Measurements from ENCODE around the gene FGD5. TPM values are rescaled to one million over a fixed set of nuclear protein-coding genes. Genes with fewer than 3 reads are reported as not detected.

FGD5 gene
- total RNA-seq, 1 donor = under 0.01 TPM

DNA sequence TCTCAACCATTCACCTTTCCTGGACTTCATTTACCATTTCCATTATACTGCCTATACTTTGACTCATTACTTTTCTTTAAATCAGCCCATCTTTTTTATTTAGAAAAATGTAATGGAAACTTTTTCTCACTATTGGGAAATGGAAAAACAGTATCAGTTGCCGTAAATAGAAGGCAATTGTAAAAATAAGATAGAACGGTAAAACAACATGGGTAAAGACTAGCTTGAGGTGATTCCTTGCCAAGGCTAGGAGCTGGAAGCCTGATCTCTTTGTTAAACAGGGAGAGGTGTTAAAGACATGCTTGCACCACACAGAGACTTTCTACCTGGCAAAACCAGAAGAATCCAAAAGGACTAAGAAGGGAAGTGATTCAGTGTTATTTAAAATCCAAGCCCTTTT is 5.9 kb downstream of the FGD5 start:
- no peak for DNase-seq (ENCODE audit: low read depth)
- TF ChIP-seq, protein P1, sequence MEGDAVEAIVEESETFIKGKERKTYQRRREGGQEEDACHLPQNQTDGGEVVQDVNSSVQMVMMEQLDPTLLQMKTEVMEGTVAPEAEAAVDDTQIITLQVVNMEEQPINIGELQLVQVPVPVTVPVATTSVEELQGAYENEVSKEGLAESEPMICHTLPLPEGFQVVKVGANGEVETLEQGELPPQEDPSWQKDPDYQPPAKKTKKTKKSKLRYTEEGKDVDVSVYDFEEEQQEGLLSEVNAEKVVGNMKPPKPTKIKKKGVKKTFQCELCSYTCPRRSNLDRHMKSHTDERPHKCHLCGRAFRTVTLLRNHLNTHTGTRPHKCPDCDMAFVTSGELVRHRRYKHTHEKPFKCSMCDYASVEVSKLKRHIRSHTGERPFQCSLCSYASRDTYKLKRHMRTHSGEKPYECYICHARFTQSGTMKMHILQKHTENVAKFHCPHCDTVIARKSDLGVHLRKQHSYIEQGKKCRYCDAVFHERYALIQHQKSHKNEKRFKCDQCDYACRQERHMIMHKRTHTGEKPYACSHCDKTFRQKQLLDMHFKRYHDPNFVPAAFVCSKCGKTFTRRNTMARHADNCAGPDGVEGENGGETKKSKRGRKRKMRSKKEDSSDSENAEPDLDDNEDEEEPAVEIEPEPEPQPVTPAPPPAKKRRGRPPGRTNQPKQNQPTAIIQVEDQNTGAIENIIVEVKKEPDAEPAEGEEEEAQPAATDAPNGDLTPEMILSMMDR (IDR thresholded peaks at IDR 0.05; ENCODE audit: insufficient read depth, low read depth, low read length) = no peak
- no peak overlapping the region for H3K4me3 ChIP-seq (ENCODE audit: low read depth, low read length)

DNA sequence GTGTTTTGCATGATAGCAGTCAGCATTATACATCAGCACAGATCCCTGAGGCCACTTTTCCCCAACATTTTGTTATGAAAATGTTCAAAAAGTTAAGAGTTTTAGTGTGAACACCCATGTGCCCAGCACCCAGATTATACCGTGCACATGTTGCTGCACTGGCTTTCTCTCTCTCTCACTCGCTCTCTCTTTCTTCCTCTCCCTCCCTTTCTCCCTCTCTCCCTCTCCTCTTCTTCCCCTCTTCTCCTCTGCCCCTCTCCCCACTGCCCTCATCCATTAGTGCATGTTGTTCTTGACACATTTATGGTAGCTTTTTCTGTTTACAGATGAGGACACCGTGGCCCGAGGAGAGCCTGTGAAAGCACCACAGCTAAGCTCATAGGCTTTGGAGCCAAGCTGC is 7.3 kb downstream of the FGD5 start:
- no peak for DNase-seq (ENCODE audit: low read depth)
- TF ChIP-seq, protein P1 (IDR thresholded peaks at IDR 0.05; ENCODE audit: insufficient read depth, low read depth, low read length) = no peak
- H3K4me3 ChIP-seq (ENCODE audit: low read depth, low read length) = no peak overlapping the region

DNA sequence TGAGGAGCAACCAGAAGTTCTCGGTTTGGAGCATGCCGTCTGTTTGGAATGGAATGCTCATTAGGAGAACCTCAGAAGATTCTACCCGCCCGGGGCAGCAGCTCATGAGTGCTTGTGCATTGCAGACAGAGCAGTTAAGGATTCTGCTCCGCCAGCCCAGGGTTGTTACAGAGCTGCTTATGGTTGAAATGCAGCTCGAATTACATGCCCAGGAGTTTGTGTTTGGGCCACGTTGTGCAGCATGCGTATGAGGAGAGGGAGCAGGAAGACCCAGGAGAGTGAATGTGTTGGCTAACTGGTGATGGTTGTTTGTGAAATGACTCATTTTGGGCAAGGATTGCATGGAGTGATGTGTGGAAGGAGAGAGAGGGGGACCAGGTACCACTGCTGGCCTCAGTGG is 9.0 kb downstream of the FGD5 start:
- H3K4me3 ChIP-seq (ENCODE audit: low read depth, low read length) = no peak overlapping the region
- TF ChIP-seq, protein P1 (IDR thresholded peaks at IDR 0.05; ENCODE audit: insufficient read depth, low read depth, low read length) = no peak
- DNase-seq (ENCODE audit: low read depth) = no peak

DNA sequence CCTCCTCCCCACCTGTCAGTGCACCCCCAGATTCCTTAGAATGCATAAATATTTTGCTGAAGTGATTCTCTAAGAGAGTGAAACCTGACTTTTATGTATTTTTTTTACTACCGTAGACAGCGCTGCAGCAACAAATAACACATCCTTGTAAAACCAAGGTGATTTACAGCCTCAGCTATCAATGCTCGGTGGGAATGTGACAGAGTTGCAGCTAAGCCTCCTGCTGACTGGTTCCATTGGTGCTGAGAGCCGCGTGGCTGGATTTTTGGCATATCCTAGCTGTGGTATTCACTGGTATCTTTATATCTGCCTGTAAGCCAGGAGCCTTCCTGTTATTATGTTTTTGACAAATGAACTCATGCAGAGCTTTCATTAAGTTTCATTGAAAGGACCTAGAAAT is 11.0 kb downstream of the FGD5 start:
- peak; percentile 12 for DNase-seq (ENCODE audit: low read depth)
- no peak overlapping the region for H3K4me3 ChIP-seq (ENCODE audit: low read depth, low read length)
- TF ChIP-seq, protein P1 (IDR thresholded peaks at IDR 0.05; ENCODE audit: insufficient read depth, low read depth, low read length) = no peak

DNA sequence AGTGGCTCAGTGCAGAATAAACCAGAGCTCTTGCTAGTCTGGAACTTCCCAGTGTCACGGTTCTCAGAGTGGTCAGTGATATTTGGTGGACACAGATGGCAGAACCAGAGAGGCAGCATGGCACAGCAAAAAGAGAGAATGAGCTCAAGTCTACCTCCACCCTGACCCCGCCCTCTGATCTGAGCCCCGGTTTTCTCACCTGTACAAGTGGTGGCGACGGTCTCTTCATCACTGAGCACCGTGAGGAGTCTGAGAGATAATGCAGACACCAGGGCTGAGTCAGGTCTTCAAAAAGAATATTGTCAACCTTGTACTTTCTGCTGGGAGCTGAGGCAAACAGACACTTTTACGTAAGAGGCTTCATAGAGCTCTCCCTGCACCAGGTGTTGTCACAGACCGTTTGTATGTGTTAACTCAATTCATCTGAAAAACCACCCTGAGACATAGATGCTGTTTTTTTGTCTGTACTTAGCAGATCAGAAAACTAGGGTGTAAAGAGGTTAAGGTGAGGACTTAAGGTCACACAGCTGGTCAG is 13.2 kb downstream of the FGD5 start:
- DNase-seq (ENCODE audit: low read depth) = no peak
- TF ChIP-seq, protein P1 (IDR thresholded peaks at IDR 0.05; ENCODE audit: insufficient read depth, low read depth, low read length) = no peak
- no peak overlapping the region for H3K4me3 ChIP-seq (ENCODE audit: low read depth, low read length)

DNA sequence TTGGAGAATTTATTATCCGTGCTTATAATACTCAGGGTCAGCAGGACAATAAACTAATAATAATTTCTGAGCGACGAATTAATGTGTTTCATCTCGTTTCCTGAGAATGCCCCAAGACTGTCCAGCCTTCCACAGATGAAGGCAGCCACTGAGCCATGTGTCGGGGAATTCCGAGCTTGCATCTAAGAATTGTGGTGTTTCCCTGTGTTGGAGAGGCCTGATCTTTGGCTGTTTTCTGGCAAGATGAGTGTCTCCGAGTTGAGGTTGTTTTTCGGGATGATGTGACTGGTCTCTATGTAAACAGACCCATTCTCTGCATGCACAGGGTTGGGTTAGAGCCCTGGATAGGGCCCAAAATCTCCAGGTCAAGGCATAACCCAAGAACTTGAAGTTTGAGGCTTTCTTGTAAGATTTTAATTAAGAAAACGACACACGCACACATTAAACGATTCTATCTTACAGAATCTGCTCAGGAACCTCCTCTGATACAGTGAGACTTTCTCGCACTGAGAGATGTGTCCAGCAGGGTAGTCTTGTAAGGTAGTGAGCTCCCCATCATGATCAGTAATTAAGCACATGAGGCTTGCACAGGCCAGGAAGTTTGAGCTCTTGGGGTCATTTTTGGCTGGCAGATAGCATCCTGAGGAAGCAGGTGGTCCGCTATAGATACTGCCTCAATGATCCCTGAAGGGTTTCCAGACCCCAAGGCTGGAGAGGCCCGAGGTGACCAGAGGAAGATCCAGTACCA is 14.4 kb downstream of the FGD5 start:
- no peak overlapping the region for H3K4me3 ChIP-seq (ENCODE audit: low read depth, low read length)
- DNase-seq (ENCODE audit: low read depth) = peak; percentile 4
- TF ChIP-seq, protein P1 (IDR thresholded peaks at IDR 0.05; ENCODE audit: insufficient read depth, low read depth, low read length) = no peak

All from fibroblast of villous mesenchyme (primary cell).